ENCODE results near the gene CIDEA. TPM values are rescaled to one million over a fixed set of nuclear protein-coding genes. Genes with fewer than 3 reads are reported as not detected.

CIDEA gene
- polyA plus RNA-seq, 2 donors = 0.79 to 2.1 TPM

- 74 to 83% methylated on average over 1 of the region's 1 CpG for WGBS, 2 donors
- peaks cover 3 to 4% of the 10 kb centered on the region in 2 donors for H3K36me3 ChIP-seq (ENCODE audit: control insufficient read depth in 2 of 2, insufficient read depth in 2 of 2, low read length in 1 of 2)
- H3K4me3 ChIP-seq (ENCODE audit: low read depth in 1 of 2, low read length in 2 of 2) = no peak overlapping the region
- H3K9me3 ChIP-seq (ENCODE audit: control insufficient read depth in 2 of 2, insufficient read depth in 1 of 2, low read depth in 1 of 2, low read length in 1 of 2) = no peaks in the 10 kb centered on the region
- H3K27me3 ChIP-seq (ENCODE audit: control insufficient read depth in 1 of 2, insufficient read depth in 2 of 2, low read length in 2 of 2) = no peaks in the 10 kb centered on the region
- H3K27ac ChIP-seq (ENCODE audit: low read depth in 2 of 2, low read length in 1 of 2) = peak overlapping the region in 1 of 2 donors; percentile 65
- H3K4me1 ChIP-seq (ENCODE audit: control insufficient read depth in 2 of 2, insufficient read depth in 2 of 2, low read length in 1 of 2) = peaks cover 2 to 12% of the 10 kb centered on the region in 2 donors
These were observed 60.6 kb downstream of the CIDEA start for GRCh38 chr18:12314591-12315305.

- no peak overlapping the region for H3K4me3 ChIP-seq (ENCODE audit: low read depth in 1 of 2, low read length in 2 of 2)
These were observed 61.3 kb downstream of the CIDEA start for GRCh38 chr18:12315490-12315889.

GRCh38 chr18:12315911-12316310 lies 61.8 kb downstream of the CIDEA start:
- no peaks in the 10 kb centered on the region for H3K27me3 ChIP-seq (ENCODE audit: control insufficient read depth in 1 of 2, insufficient read depth in 2 of 2, low read length in 2 of 2)
- H3K36me3 ChIP-seq (ENCODE audit: control insufficient read depth in 2 of 2, insufficient read depth in 2 of 2, low read length in 1 of 2) = peaks cover 3 to 8% of the 10 kb centered on the region in 2 donors
- 24 to 32% methylated on average over 5 of the region's 5 CpGs for WGBS, 2 donors
- peak overlapping the region; percentile 80 to 81 for H3K27ac ChIP-seq (ENCODE audit: low read depth in 2 of 2, low read length in 1 of 2)
- no peaks in the 10 kb centered on the region for H3K9me3 ChIP-seq (ENCODE audit: control insufficient read depth in 2 of 2, insufficient read depth in 1 of 2, low read depth in 1 of 2, low read length in 1 of 2)
- H3K4me3 ChIP-seq (ENCODE audit: low read depth in 1 of 2, low read length in 2 of 2) = no peak overlapping the region
- H3K4me1 ChIP-seq (ENCODE audit: control insufficient read depth in 2 of 2, insufficient read depth in 2 of 2, low read length in 1 of 2) = peaks cover 2 to 12% of the 10 kb centered on the region in 2 donors

More at GRCh38 chr18:12315490-12315889, 61.3 kb downstream of the CIDEA start:
- WGBS, 2 donors = 38 to 56% methylated on average over 10 of the region's 10 CpGs
- peaks cover 3 to 6% of the 10 kb centered on the region in 2 donors for H3K36me3 ChIP-seq (ENCODE audit: control insufficient read depth in 2 of 2, insufficient read depth in 2 of 2, low read length in 1 of 2)
- no peaks in the 10 kb centered on the region for H3K9me3 ChIP-seq (ENCODE audit: control insufficient read depth in 2 of 2, insufficient read depth in 1 of 2, low read depth in 1 of 2, low read length in 1 of 2)
- peak overlapping the region; percentile 80 to 81 for H3K27ac ChIP-seq (ENCODE audit: low read depth in 2 of 2, low read length in 1 of 2)
- peaks cover 2 to 12% of the 10 kb centered on the region in 2 donors for H3K4me1 ChIP-seq (ENCODE audit: control insufficient read depth in 2 of 2, insufficient read depth in 2 of 2, low read length in 1 of 2)
- H3K27me3 ChIP-seq (ENCODE audit: control insufficient read depth in 1 of 2, insufficient read depth in 2 of 2, low read length in 2 of 2) = no peaks in the 10 kb centered on the region

- Histone ChIP-seq H3K27me3 (ENCODE audit: control insufficient read depth in 1 of 2, insufficient read depth in 2 of 2, low read length in 2 of 2) (no peaks in the 10 kb centered on the region), H3K36me3 (ENCODE audit: control insufficient read depth in 2 of 2, insufficient read depth in 2 of 2, low read length in 1 of 2) (peaks cover 3 to 8% of the 10 kb centered on the region in 2 donors), H3K4me3 (ENCODE audit: low read depth in 1 of 2, low read length in 2 of 2) (no peak overlapping the region), H3K9me3 (ENCODE audit: control insufficient read depth in 2 of 2, insufficient read depth in 1 of 2, low read depth in 1 of 2, low read length in 1 of 2) (no peaks in the 10 kb centered on the region), H3K4me1 (ENCODE audit: control insufficient read depth in 2 of 2, insufficient read depth in 2 of 2, low read length in 1 of 2) (peaks cover 2 to 16% of the 10 kb centered on the region in 2 donors), H3K27ac (ENCODE audit: low read depth in 2 of 2, low read length in 1 of 2) (peak overlapping the region; percentile 61 to 74)
- 32 to 35% methylated on average over 6 of the region's 6 CpGs for WGBS, 2 donors
These were observed 63.6 kb downstream of the CIDEA start for GRCh38 chr18:12317664-12318333.

- WGBS, 2 donors = 34 to 37% methylated on average over 5 of the region's 5 CpGs
- H3K36me3 ChIP-seq (ENCODE audit: control insufficient read depth in 2 of 2, insufficient read depth in 2 of 2, low read length in 1 of 2) = peaks cover 3 to 8% of the 10 kb centered on the region in 2 donors
These were observed 64.2 kb downstream of the CIDEA start for GRCh38 chr18:12318334-12318697.

GRCh38 chr18:12318857-12319256 lies 64.7 kb downstream of the CIDEA start:
- Histone ChIP-seq H3K36me3 (ENCODE audit: control insufficient read depth in 2 of 2, insufficient read depth in 2 of 2, low read length in 1 of 2) (peaks cover 3 to 6% of the 10 kb centered on the region in 2 donors), H3K27me3 (ENCODE audit: control insufficient read depth in 1 of 2, insufficient read depth in 2 of 2, low read length in 2 of 2) (no peaks in the 10 kb centered on the region), H3K4me3 (ENCODE audit: low read depth in 1 of 2, low read length in 2 of 2) (no peak overlapping the region), H3K4me1 (ENCODE audit: control insufficient read depth in 2 of 2, insufficient read depth in 2 of 2, low read length in 1 of 2) (peaks cover 2 to 16% of the 10 kb centered on the region in 2 donors), H3K27ac (ENCODE audit: low read depth in 2 of 2, low read length in 1 of 2) (peak overlapping the region in 1 of 2 donors; percentile 74), H3K9me3 (ENCODE audit: control insufficient read depth in 2 of 2, insufficient read depth in 1 of 2, low read depth in 1 of 2, low read length in 1 of 2) (no peaks in the 10 kb centered on the region)
- WGBS, 2 donors = 61 to 84% methylated on average over 1 to 3 of the region's 5 CpGs

More at GRCh38 chr18:12318334-12318697, 64.2 kb downstream of the CIDEA start:
- no peak overlapping the region for H3K4me3 ChIP-seq (ENCODE audit: low read depth in 1 of 2, low read length in 2 of 2)
- no peaks in the 10 kb centered on the region for H3K27me3 ChIP-seq (ENCODE audit: control insufficient read depth in 1 of 2, insufficient read depth in 2 of 2, low read length in 2 of 2)
- peaks cover 2 to 16% of the 10 kb centered on the region in 2 donors for H3K4me1 ChIP-seq (ENCODE audit: control insufficient read depth in 2 of 2, insufficient read depth in 2 of 2, low read length in 1 of 2)
- peak overlapping the region; percentile 61 to 74 for H3K27ac ChIP-seq (ENCODE audit: low read depth in 2 of 2, low read length in 1 of 2)
- no peaks in the 10 kb centered on the region for H3K9me3 ChIP-seq (ENCODE audit: control insufficient read depth in 2 of 2, insufficient read depth in 1 of 2, low read depth in 1 of 2, low read length in 1 of 2)

- H3K4me3 ChIP-seq (ENCODE audit: low read depth in 1 of 2, low read length in 2 of 2) = no peak overlapping the region
- H3K27ac ChIP-seq (ENCODE audit: low read depth in 2 of 2, low read length in 1 of 2) = peak overlapping the region in 1 of 2 donors; percentile 51
These were observed 67.2 kb downstream of the CIDEA start for GRCh38 chr18:12321333-12321732.

GRCh38 chr18:12324991-12325725 lies 71.0 kb downstream of the CIDEA start:
- Histone ChIP-seq H3K4me1 (ENCODE audit: control insufficient read depth in 2 of 2, insufficient read depth in 2 of 2, low read length in 1 of 2) (peaks cover 8 to 12% of the 10 kb centered on the region in 2 donors), H3K36me3 (ENCODE audit: control insufficient read depth in 2 of 2, insufficient read depth in 2 of 2, low read length in 1 of 2) (peaks cover 13 to 35% of the 10 kb centered on the region in 2 donors), H3K27ac (ENCODE audit: low read depth in 2 of 2, low read length in 1 of 2) (no peak overlapping the region), H3K9me3 (ENCODE audit: control insufficient read depth in 2 of 2, insufficient read depth in 1 of 2, low read depth in 1 of 2, low read length in 1 of 2) (no peaks in the 10 kb centered on the region), H3K4me3 (ENCODE audit: low read depth in 1 of 2, low read length in 2 of 2) (no peak overlapping the region), H3K27me3 (ENCODE audit: control insufficient read depth in 1 of 2, insufficient read depth in 2 of 2, low read length in 2 of 2) (no peaks in the 10 kb centered on the region)
- 97 to 98% methylated on average over 58 of the region's 58 CpGs for WGBS, 2 donors

More at GRCh38 chr18:12321333-12321732, 67.2 kb downstream of the CIDEA start:
- peaks cover 13 to 18% of the 10 kb centered on the region in 2 donors for H3K36me3 ChIP-seq (ENCODE audit: control insufficient read depth in 2 of 2, insufficient read depth in 2 of 2, low read length in 1 of 2)
- H3K4me1 ChIP-seq (ENCODE audit: control insufficient read depth in 2 of 2, insufficient read depth in 2 of 2, low read length in 1 of 2) = peaks cover 4 to 16% of the 10 kb centered on the region in 2 donors
- H3K9me3 ChIP-seq (ENCODE audit: control insufficient read depth in 2 of 2, insufficient read depth in 1 of 2, low read depth in 1 of 2, low read length in 1 of 2) = no peaks in the 10 kb centered on the region
- 34 to 51% methylated on average over 4 of the region's 4 CpGs for WGBS, 2 donors
- H3K27me3 ChIP-seq (ENCODE audit: control insufficient read depth in 1 of 2, insufficient read depth in 2 of 2, low read length in 2 of 2) = no peaks in the 10 kb centered on the region

GRCh38 chr18:12325726-12326245 lies 71.6 kb downstream of the CIDEA start:
- no peaks in the 10 kb centered on the region for H3K9me3 ChIP-seq (ENCODE audit: control insufficient read depth in 2 of 2, insufficient read depth in 1 of 2, low read depth in 1 of 2, low read length in 1 of 2)
- 97% methylated on average over 29 of the region's 29 CpGs for WGBS, 2 donors

More at GRCh38 chr18:12325726-12326245, 71.6 kb downstream of the CIDEA start:
- peaks cover 8 to 12% of the 10 kb centered on the region in 2 donors for H3K4me1 ChIP-seq (ENCODE audit: control insufficient read depth in 2 of 2, insufficient read depth in 2 of 2, low read length in 1 of 2)
- no peak overlapping the region for H3K4me3 ChIP-seq (ENCODE audit: low read depth in 1 of 2, low read length in 2 of 2)
- H3K27ac ChIP-seq (ENCODE audit: low read depth in 2 of 2, low read length in 1 of 2) = no peak overlapping the region
- H3K36me3 ChIP-seq (ENCODE audit: control insufficient read depth in 2 of 2, insufficient read depth in 2 of 2, low read length in 1 of 2) = peaks cover 13 to 32% of the 10 kb centered on the region in 2 donors
- no peaks in the 10 kb centered on the region for H3K27me3 ChIP-seq (ENCODE audit: control insufficient read depth in 1 of 2, insufficient read depth in 2 of 2, low read length in 2 of 2)

Measured in esophagus (tissue), 2 donors.